GM21825 (cell line): ENCODE data around the gene TPT1.
"Not testable (repeated sequence)": the region's sequence is repeated elsewhere in the genome, so short reads cannot be mapped to it uniquely, and the experiment has no call there.

Source experiments
- ATAC-seq: cut with Tn5 transposase; IDR thresholded peaks from one replicate; pipeline ENCODE4 v1.9.1; 2021; ENCODE audit warnings: mild to moderate bottlenecking, moderate library complexity; ENCODE audit not compliant: unreplicated experiment

TPT1 gene

GRCh38 chr13:45341034-45341798 is at the start of gene TPT1:
Gene TPT1, minus strand, starts transcription at chr13:45341183. Its CDS starts 114 bp downstream, at chr13:45341069.
- ATAC-seq = peak; percentile 83

- ATAC-seq = not testable (repeated sequence)
These were observed 49.4 kb upstream of the TPT1 start for GRCh38 chr13:45390348-45390747.

- ATAC-seq = no peak
These were observed 47.7 kb upstream of the TPT1 start for GRCh38 chr13:45388664-45389063.

GRCh38 chr13:45386892-45387575 is 46.1 kb upstream of the TPT1 start:
- ATAC-seq = not testable (repeated sequence)

- ATAC-seq = no peak
These were observed 45.0 kb upstream of the TPT1 start for GRCh38 chr13:45385907-45386553.

- ATAC-seq = no peak
These were observed 44.3 kb upstream of the TPT1 start for GRCh38 chr13:45385320-45385719.

GRCh38 chr13:45384474-45385174 is 43.6 kb upstream of the TPT1 start:
- ATAC-seq = no peak

GRCh38 chr13:45382739-45383138 is 41.8 kb upstream of the TPT1 start:
- ATAC-seq = not testable (repeated sequence)

GRCh38 chr13:45381196-45381595 is 40.2 kb upstream of the TPT1 start:
- ATAC-seq = no peak

- ATAC-seq = not testable (repeated sequence)
These were observed 39.7 kb upstream of the TPT1 start for GRCh38 chr13:45380708-45381107.

GRCh38 chr13:45379516-45379915 is 38.5 kb upstream of the TPT1 start:
- not testable (repeated sequence) for ATAC-seq

GRCh38 chr13:45378786-45379185 is 37.8 kb upstream of the TPT1 start:
- ATAC-seq = not testable (repeated sequence)

GRCh38 chr13:45377314-45377713 is 36.3 kb upstream of the TPT1 start:
- not testable (repeated sequence) for ATAC-seq

GRCh38 chr13:45376651-45377050 is 35.7 kb upstream of the TPT1 start:
- ATAC-seq = not testable (repeated sequence)

- ATAC-seq = no peak
These were observed 33.9 kb upstream of the TPT1 start for GRCh38 chr13:45374917-45375316.

GRCh38 chr13:45373162-45373547 is 32.2 kb upstream of the TPT1 start:
- no peak for ATAC-seq

GRCh38 chr13:45372189-45373161 is 31.5 kb upstream of the TPT1 start:
- ATAC-seq = no peak

- no peak for ATAC-seq
These were observed 30.0 kb upstream of the TPT1 start for GRCh38 chr13:45370922-45371406.

GRCh38 chr13:45369116-45369515 is 28.1 kb upstream of the TPT1 start:
- no peak for ATAC-seq

GRCh38 chr13:45368571-45368970 is 27.6 kb upstream of the TPT1 start:
- ATAC-seq = no peak
